Osteoblast (primary cell): Measurements from ENCODE around the gene WLS. TPM values are rescaled to one million over a fixed set of nuclear protein-coding genes. Genes with fewer than 3 reads are reported as not detected.

Source experiments
- DNase-seq: peaks from one replicate; pipeline ENCODE4 v3.0.0; 2011; ENCODE audit warnings: low spot score, mixed read lengths; ENCODE audit not compliant: insufficient read length; ENCODE audit errors: missing footprints
- H2AFZ ChIP-seq: 2 replicates; pipeline ENCODE4 v1.6.0; 2011; ENCODE audit warnings: mild to moderate bottlenecking, low read length
- H3K27ac ChIP-seq: 2 replicates; pipeline ENCODE4 v1.5.1; 2011; ENCODE audit warnings: mild to moderate bottlenecking, low read depth, low read length, moderate library complexity
- H3K27me3 ChIP-seq: 2 replicates; pipeline ENCODE4 v1.6.0; 2012; ENCODE audit warnings: mild to moderate bottlenecking, control low read depth, inconsistent platforms, low read length, moderate library complexity; ENCODE audit not compliant: insufficient read depth
- H3K36me3 ChIP-seq: 2 replicates; pipeline ENCODE4 v1.5.1; 2011; ENCODE audit warnings: mild to moderate bottlenecking, low read length, control low read depth, moderate library complexity; ENCODE audit not compliant: insufficient read depth
- H3K4me1 ChIP-seq: 2 replicates; pipeline ENCODE4 v1.5.1; 2011; ENCODE audit warnings: mild to moderate bottlenecking, low read length, control low read depth, moderate library complexity; ENCODE audit not compliant: insufficient read depth
- H3K4me2 ChIP-seq: 2 replicates; pipeline ENCODE4 v1.6.0; 2011; ENCODE audit warnings: mild to moderate bottlenecking, low read length; ENCODE audit not compliant: insufficient read depth
- H3K4me3 ChIP-seq: fragments of 200-600 bp; sonication (generic); 3 replicates; pipeline ENCODE4 v1.5.1; 2012; ENCODE audit warnings: mild to moderate bottlenecking, low read length, inconsistent platforms; ENCODE audit not compliant: insufficient read depth
- H3K79me2 ChIP-seq: 2 replicates; pipeline ENCODE4 v1.6.0; 2012; ENCODE audit warnings: mild to moderate bottlenecking, low read length, control low read depth, inconsistent platforms; ENCODE audit not compliant: insufficient read depth
- H3K9me3 ChIP-seq: 2 replicates; pipeline ENCODE4 v1.5.1; 2011; ENCODE audit warnings: low read depth, low read length, control low read depth
- H4K20me1 ChIP-seq: 2 replicates; pipeline ENCODE4 v1.6.0; 2012; ENCODE audit warnings: mild to moderate bottlenecking, low read length, control low read depth; ENCODE audit not compliant: insufficient read depth
- CTCF ChIP-seq: IDR thresholded peaks from 2 replicates; pipeline ENCODE4 v1.5.1; 2011; ENCODE audit warnings: mild to moderate bottlenecking, low read depth, low read length, moderate library complexity; ENCODE audit errors: extremely low read depth
- small RNA-seq: library from RNA; depleted of rRNA; stranded (forward); fragments of <200 nt; gene quantifications from one replicate; pipeline ENCODE3, GENCODE V24; 2012
- total RNA-seq: library from RNA; depleted of rRNA; stranded (reverse); fragments of >200 nt; gene quantifications from 2 replicates; pipeline ENCODE4 v1.2.3, GENCODE V29; 2012

WLS gene
- total RNA-seq, 1 donor, result 54.3 TPM

- H3K79me2 ChIP-seq, result no peaks in the 10 kb centered on the region
- H3K4me2 ChIP-seq, result no peak overlapping the region
- TF ChIP-seq CTCF, result no peak
- DNase-seq, result no peak
- H3K4me1 ChIP-seq, result no peaks in the 10 kb centered on the region
- H3K27me3 ChIP-seq, result no peaks in the 10 kb centered on the region
- no peaks in the 10 kb centered on the region for H3K36me3 ChIP-seq
- no peak overlapping the region for H3K27ac ChIP-seq
- no peak overlapping the region for H2AFZ ChIP-seq
- no peaks in the 10 kb centered on the region for H3K9me3 ChIP-seq
- no peak overlapping the region for H3K4me3 ChIP-seq
- no peaks in the 10 kb centered on the region for H4K20me1 ChIP-seq
Observed at GRCh38 chr1:68078647-68079046, 153.7 kb downstream of the WLS start.

Small RNA genes lying within 50 kb of the gene (small RNA-seq; reads per million reads assigned to genes)
- not detected for gene COX6B1P7
- 0.37 reads per million for gene MIR1262

Other genes starting within 250 kb of the WLS start
- gene DIRAS3, start 181.9 kb downstream of the WLS start, total RNA-seq, result 2.1 and 4.0 TPM in 2 replicates
- gene RPE65, start 217.4 kb upstream of the WLS start, total RNA-seq, result not detected in 2 replicates